Measurements from ENCODE around the gene ASTE1. TPM values are rescaled to one million over a fixed set of nuclear protein-coding genes. Genes with fewer than 3 reads are reported as not detected.

Gene ASTE1
- total RNA-seq, 2 experiments from 2014 or later = 25.6 to 26.6 TPM

DNA sequence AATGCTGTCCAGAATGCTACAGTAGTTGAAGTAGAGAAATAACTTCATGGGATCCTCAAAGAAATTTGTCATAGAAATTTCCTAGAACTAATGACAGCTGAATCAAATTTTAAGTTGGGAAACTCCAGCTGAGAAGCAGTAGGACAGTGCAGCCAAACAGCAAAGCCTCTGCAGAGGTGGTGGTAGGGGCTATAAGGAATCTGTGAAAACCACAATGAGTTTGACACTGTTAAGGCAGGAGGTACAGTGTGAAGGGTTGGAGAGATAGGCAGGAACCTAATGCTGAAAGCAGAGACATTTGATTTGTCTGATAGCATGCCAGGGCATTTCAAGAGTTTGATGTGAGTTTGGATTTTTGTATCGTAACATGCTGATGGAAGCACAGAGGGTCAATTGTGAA, 22.0 kb downstream of the ASTE1 start:
- intact Hi-C loops (cut with DNase I, micrococcal nuclease) = no loop called here
- H3K36me3 Mint-ChIP-seq (ENCODE audit: low read depth) = peaks cover 78% of the 10 kb centered on the region
- no peaks in the 10 kb centered on the region for H3K27me3 ChIP-seq (ENCODE audit: control insufficient read depth in 1 of 2, insufficient read depth in 2 of 2, low read length in 2 of 2)
- H3K4me3 ChIP-seq (ENCODE audit: low read length) = no peak overlapping the region
- H3K27ac Mint-ChIP-seq = no peak overlapping the region
- H3K9me3 ChIP-seq (ENCODE audit: control insufficient read depth in 1 of 2, insufficient read depth in 1 of 2, low read length in 2 of 2) = no peaks in the 10 kb centered on the region
- CTCF ChIA-PET = no interaction called here
- no peak for ATAC-seq (ENCODE audit: poor library complexity)
- H3K36me3 ChIP-seq (ENCODE audit: insufficient read depth, low read length) = peaks cover 22% of the 10 kb centered on the region
- no peak overlapping the region for H3K4me3 Mint-ChIP-seq
- TF ChIP-seq, protein P1, sequence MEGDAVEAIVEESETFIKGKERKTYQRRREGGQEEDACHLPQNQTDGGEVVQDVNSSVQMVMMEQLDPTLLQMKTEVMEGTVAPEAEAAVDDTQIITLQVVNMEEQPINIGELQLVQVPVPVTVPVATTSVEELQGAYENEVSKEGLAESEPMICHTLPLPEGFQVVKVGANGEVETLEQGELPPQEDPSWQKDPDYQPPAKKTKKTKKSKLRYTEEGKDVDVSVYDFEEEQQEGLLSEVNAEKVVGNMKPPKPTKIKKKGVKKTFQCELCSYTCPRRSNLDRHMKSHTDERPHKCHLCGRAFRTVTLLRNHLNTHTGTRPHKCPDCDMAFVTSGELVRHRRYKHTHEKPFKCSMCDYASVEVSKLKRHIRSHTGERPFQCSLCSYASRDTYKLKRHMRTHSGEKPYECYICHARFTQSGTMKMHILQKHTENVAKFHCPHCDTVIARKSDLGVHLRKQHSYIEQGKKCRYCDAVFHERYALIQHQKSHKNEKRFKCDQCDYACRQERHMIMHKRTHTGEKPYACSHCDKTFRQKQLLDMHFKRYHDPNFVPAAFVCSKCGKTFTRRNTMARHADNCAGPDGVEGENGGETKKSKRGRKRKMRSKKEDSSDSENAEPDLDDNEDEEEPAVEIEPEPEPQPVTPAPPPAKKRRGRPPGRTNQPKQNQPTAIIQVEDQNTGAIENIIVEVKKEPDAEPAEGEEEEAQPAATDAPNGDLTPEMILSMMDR (IDR thresholded peaks at IDR 0.05) = no peak
- H3K27ac ChIP-seq (ENCODE audit: low read depth in 1 of 2, low read length in 2 of 2) = no peak overlapping the region
- no peaks in the 10 kb centered on the region for H3K4me1 ChIP-seq (ENCODE audit: insufficient read depth, low read length)
- no peaks in the 10 kb centered on the region for H3K27me3 Mint-ChIP-seq
- POLR2A ChIA-PET = no interaction called here
- no peak for DNase-seq
- H3K9me3 Mint-ChIP-seq = no peaks in the 10 kb centered on the region
- peaks cover 10% of the 10 kb centered on the region for H3K4me1 Mint-ChIP-seq (ENCODE audit: low read depth)

GRCh38 chr3:131001071-131001470, 25.6 kb downstream of the ASTE1 start:
- H3K27me3 ChIP-seq (ENCODE audit: control insufficient read depth in 1 of 2, insufficient read depth in 2 of 2, low read length in 2 of 2) = no peaks in the 10 kb centered on the region
- ATAC-seq (ENCODE audit: poor library complexity) (no peak), DNase-seq (no peak)
- Mint-ChIP-seq H3K4me1 (ENCODE audit: low read depth) (peaks cover 10% of the 10 kb centered on the region), H3K27me3 (no peaks in the 10 kb centered on the region), H3K27ac (no peak overlapping the region), H3K36me3 (ENCODE audit: low read depth) (peaks cover 78% of the 10 kb centered on the region), H3K9me3 (no peaks in the 10 kb centered on the region), H3K4me3 (no peak overlapping the region)
- H3K27ac ChIP-seq (ENCODE audit: low read depth in 1 of 2, low read length in 2 of 2) = no peak overlapping the region
- H3K36me3 ChIP-seq (ENCODE audit: insufficient read depth, low read length) = peaks cover 31% of the 10 kb centered on the region
- ChIA-PET POLR2A (no interaction called here), CTCF (no interaction called here)
- H3K4me3 ChIP-seq (ENCODE audit: low read length) = no peak overlapping the region
- intact Hi-C loops (cut with DNase I, micrococcal nuclease) = no loop called here
- TF ChIP-seq, protein P1 (IDR thresholded peaks at IDR 0.05) = no peak
- H3K4me1 ChIP-seq (ENCODE audit: insufficient read depth, low read length) = no peaks in the 10 kb centered on the region
- H3K9me3 ChIP-seq (ENCODE audit: control insufficient read depth in 1 of 2, insufficient read depth in 1 of 2, low read length in 2 of 2) = no peaks in the 10 kb centered on the region

DNA sequence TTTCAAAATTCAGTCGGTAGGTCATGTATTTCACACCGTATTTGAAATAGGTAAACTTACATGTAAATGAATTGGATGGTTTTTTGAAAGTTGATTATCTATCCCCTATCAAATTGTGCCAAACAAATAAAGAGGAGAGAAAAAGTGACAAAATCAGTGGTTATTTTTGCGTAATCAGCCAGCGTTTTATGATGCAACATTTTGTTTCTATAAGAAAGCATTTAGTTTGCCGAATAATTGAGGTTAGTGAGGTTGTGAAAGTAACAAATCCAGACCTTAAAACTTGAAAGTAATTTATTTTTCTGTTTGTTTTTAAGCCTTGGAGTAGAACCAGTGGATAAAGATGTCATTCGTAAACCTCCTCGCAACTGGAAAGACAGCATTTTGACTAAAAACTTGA, 29.3 kb downstream of the ASTE1 start:
- DNase-seq (no peak), ATAC-seq (ENCODE audit: poor library complexity) (no peak)
- intact Hi-C loops (cut with DNase I, micrococcal nuclease) = no loop called here
- Histone ChIP-seq H3K27ac (ENCODE audit: low read depth in 1 of 2, low read length in 2 of 2) (no peak overlapping the region), H3K27me3 (ENCODE audit: control insufficient read depth in 1 of 2, insufficient read depth in 2 of 2, low read length in 2 of 2) (no peaks in the 10 kb centered on the region), H3K9me3 (ENCODE audit: control insufficient read depth in 1 of 2, insufficient read depth in 1 of 2, low read length in 2 of 2) (no peaks in the 10 kb centered on the region), H3K4me3 (ENCODE audit: low read length) (no peak overlapping the region), H3K4me1 (ENCODE audit: insufficient read depth, low read length) (no peaks in the 10 kb centered on the region), H3K36me3 (ENCODE audit: insufficient read depth, low read length) (peaks cover 51% of the 10 kb centered on the region)
- Mint-ChIP-seq H3K36me3 (ENCODE audit: low read depth) (peaks cover 67% of the 10 kb centered on the region), H3K27ac (no peak overlapping the region), H3K4me1 (ENCODE audit: low read depth) (no peaks in the 10 kb centered on the region), H3K4me3 (no peak overlapping the region), H3K9me3 (no peaks in the 10 kb centered on the region), H3K27me3 (no peaks in the 10 kb centered on the region)
- TF ChIP-seq, protein P1 (IDR thresholded peaks at IDR 0.05) = no peak
- POLR2A ChIA-PET = no interaction called here
- CTCF ChIA-PET = no interaction called here

Measured in CD4-positive, alpha-beta T cell (primary cell).